MM.1S (cell line): ENCODE data around the gene PIAS4.

Experiments
- DNase-seq: peaks from one replicate; pipeline ENCODE4 v3.0.0-alpha.2; 2015
- H2AFZ ChIP-seq: fragments of 300-600 bp; sonication (generic); 2 replicates; pipeline ENCODE4 v1.6.0; 2016; ENCODE audit warnings: antibody characterized with exemption, low read length
- H3F3A ChIP-seq: fragments of 300-600 bp; sonication (generic); 2 replicates; pipeline ENCODE4 v1.6.1; 2016; ENCODE audit warnings: mild to moderate bottlenecking, antibody characterized with exemption, low read length, moderate library complexity, mixed read lengths; ENCODE audit not compliant: insufficient read depth
- H3K27ac ChIP-seq: fragments of 300-600 bp; sonication (generic); 2 replicates; pipeline ENCODE4 v1.5.1; 2016; ENCODE audit warnings: mild to moderate bottlenecking, low read length
- H3K27me3 ChIP-seq: fragments of 300-600 bp; sonication (generic); replicated peaks from 2 replicates; pipeline ENCODE4 v1.6.0; 2016; ENCODE audit warnings: low read length; ENCODE audit not compliant: insufficient read depth
- H3K36me3 ChIP-seq: fragments of 300-600 bp; sonication (generic); replicated peaks from 2 replicates; pipeline ENCODE4 v1.6.1; 2016; ENCODE audit warnings: mild to moderate bottlenecking, low read length, mixed read lengths; ENCODE audit not compliant: insufficient read depth
- H3K4me1 ChIP-seq: fragments of 300-600 bp; sonication (generic); 2 replicates; pipeline ENCODE4 v1.6.1; 2016; ENCODE audit warnings: low read length, mixed read lengths
- H3K4me2 ChIP-seq: fragments of 300-600 bp; sonication (generic); 2 replicates; pipeline ENCODE4 v1.6.0; 2016; ENCODE audit warnings: low read depth, low read length
- H3K4me3 ChIP-seq: fragments of 300-600 bp; sonication (generic); 2 replicates; pipeline ENCODE4 v1.5.1; 2016; ENCODE audit warnings: low read length, mixed read lengths
- H3K79me2 ChIP-seq: fragments of 300-600 bp; sonication (generic); 2 replicates; pipeline ENCODE4 v1.6.1; 2016; ENCODE audit warnings: mixed run types, low read length, mixed read lengths
- H3K9ac ChIP-seq: fragments of 300-600 bp; sonication (generic); 2 replicates; pipeline ENCODE4 v1.6.1; 2016; ENCODE audit warnings: low read length, mixed read lengths
- H3K9me2 ChIP-seq: fragments of 300-600 bp; sonication (generic); replicated peaks from 2 replicates; pipeline ENCODE4 v1.6.1; 2016; ENCODE audit warnings: mild to moderate bottlenecking, low read length, mixed read lengths; ENCODE audit not compliant: insufficient read depth
- H3K9me3 ChIP-seq: fragments of 300-600 bp; sonication (generic); replicated peaks from 2 replicates; pipeline ENCODE4 v1.6.1; 2016; ENCODE audit warnings: mild to moderate bottlenecking, low read length, mixed read lengths; ENCODE audit not compliant: insufficient read depth
- H4K20me1 ChIP-seq: fragments of 300-600 bp; sonication (generic); 2 replicates; pipeline ENCODE4 v1.6.1; 2016; ENCODE audit warnings: mild to moderate bottlenecking, low read length, moderate library complexity, mixed read lengths; ENCODE audit not compliant: insufficient read depth
- EZH2 ChIP-seq: fragments of 300-600 bp; sonication (generic); optimal IDR thresholded peaks from 2 replicates; pipeline ENCODE3; 2017; ENCODE audit warnings: low read depth, mild to moderate bottlenecking, antibody characterized with exemption, low read length, mixed read lengths
- EZH2phosphoT487 ChIP-seq: fragments of 300-600 bp; sonication (generic); IDR thresholded peaks from 2 replicates; pipeline ENCODE4 v1.6.1; 2018; ENCODE audit warnings: antibody characterized with exemption, low read length
- TF ChIP-seq, protein P1 (sequence below): fragments of 300-600 bp; sonication (generic); IDR thresholded peaks from 2 replicates; pipeline ENCODE4 v1.5.1; 2016; ENCODE audit warnings: antibody characterized with exemption, low read length, mixed read lengths

Gene PIAS4

GRCh38 chr19:4084547-4084877 is 77.0 kb downstream of the PIAS4 start:
- Histone ChIP-seq H3K36me3 (no peaks in the 10 kb centered on the region), H3K27me3 (no peaks in the 10 kb centered on the region), H3K79me2 (no peaks in the 10 kb centered on the region), H3K4me1 (peaks cover 3% of the 10 kb centered on the region; the same call in 1 of the 2 replicates), H3F3A (no peaks in the 10 kb centered on the region), H3K9me3 (no peaks in the 10 kb centered on the region), H3K4me2 (no peak overlapping the region), H3K4me3 (no peak overlapping the region), H3K9me2 (no peaks in the 10 kb centered on the region), H2AFZ (no peak overlapping the region), H4K20me1 (no peaks in the 10 kb centered on the region), H3K9ac (no peak overlapping the region), H3K27ac (no peak overlapping the region)
- DNase-seq = no peak
- TF ChIP-seq EZH2 = no peak
- no peak for TF ChIP-seq EZH2phosphoT487
- TF ChIP-seq, protein P1, sequence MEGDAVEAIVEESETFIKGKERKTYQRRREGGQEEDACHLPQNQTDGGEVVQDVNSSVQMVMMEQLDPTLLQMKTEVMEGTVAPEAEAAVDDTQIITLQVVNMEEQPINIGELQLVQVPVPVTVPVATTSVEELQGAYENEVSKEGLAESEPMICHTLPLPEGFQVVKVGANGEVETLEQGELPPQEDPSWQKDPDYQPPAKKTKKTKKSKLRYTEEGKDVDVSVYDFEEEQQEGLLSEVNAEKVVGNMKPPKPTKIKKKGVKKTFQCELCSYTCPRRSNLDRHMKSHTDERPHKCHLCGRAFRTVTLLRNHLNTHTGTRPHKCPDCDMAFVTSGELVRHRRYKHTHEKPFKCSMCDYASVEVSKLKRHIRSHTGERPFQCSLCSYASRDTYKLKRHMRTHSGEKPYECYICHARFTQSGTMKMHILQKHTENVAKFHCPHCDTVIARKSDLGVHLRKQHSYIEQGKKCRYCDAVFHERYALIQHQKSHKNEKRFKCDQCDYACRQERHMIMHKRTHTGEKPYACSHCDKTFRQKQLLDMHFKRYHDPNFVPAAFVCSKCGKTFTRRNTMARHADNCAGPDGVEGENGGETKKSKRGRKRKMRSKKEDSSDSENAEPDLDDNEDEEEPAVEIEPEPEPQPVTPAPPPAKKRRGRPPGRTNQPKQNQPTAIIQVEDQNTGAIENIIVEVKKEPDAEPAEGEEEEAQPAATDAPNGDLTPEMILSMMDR = no peak

DNA sequence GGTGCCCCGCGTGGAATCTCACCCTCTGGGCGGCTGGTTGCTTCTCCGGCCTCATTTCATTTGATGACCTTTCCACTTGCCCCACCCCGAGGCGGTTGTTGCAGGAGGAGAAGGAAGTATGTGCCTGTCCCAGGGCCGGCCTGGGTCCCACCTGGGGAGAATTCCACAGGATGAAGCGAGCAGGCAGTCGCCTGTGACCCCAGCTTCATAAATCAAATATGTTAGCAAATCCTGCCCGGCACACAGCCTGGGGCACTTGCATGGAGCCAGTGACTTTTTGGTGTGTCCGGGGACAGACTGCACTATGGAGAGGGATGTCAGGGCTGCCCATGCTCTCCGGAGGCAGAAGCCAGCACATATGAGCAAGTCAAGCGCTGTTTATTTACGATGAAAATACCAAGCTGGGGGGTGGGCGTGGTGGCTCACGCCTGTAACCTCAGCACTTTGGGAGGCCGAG is 78.9 kb downstream of the PIAS4 start:
- no peak for DNase-seq
- no peaks in the 10 kb centered on the region for H3K79me2 ChIP-seq
- H3K27me3 ChIP-seq = no peaks in the 10 kb centered on the region
- H3K9me3 ChIP-seq = no peaks in the 10 kb centered on the region
- H3K4me3 ChIP-seq = no peak overlapping the region
- H3K36me3 ChIP-seq = no peaks in the 10 kb centered on the region
- H2AFZ ChIP-seq = no peak overlapping the region
- H4K20me1 ChIP-seq = no peaks in the 10 kb centered on the region
- H3K4me1 ChIP-seq = peaks cover 3% of the 10 kb centered on the region; the same call in 1 of the 2 replicates
- no peak for TF ChIP-seq EZH2phosphoT487
- TF ChIP-seq, protein P1 = no peak
- TF ChIP-seq EZH2 = no peak
- H3K4me2 ChIP-seq = no peak overlapping the region
- no peaks in the 10 kb centered on the region for H3F3A ChIP-seq
- no peaks in the 10 kb centered on the region for H3K9me2 ChIP-seq
- no peak overlapping the region for H3K27ac ChIP-seq
- H3K9ac ChIP-seq = no peak overlapping the region

DNA sequence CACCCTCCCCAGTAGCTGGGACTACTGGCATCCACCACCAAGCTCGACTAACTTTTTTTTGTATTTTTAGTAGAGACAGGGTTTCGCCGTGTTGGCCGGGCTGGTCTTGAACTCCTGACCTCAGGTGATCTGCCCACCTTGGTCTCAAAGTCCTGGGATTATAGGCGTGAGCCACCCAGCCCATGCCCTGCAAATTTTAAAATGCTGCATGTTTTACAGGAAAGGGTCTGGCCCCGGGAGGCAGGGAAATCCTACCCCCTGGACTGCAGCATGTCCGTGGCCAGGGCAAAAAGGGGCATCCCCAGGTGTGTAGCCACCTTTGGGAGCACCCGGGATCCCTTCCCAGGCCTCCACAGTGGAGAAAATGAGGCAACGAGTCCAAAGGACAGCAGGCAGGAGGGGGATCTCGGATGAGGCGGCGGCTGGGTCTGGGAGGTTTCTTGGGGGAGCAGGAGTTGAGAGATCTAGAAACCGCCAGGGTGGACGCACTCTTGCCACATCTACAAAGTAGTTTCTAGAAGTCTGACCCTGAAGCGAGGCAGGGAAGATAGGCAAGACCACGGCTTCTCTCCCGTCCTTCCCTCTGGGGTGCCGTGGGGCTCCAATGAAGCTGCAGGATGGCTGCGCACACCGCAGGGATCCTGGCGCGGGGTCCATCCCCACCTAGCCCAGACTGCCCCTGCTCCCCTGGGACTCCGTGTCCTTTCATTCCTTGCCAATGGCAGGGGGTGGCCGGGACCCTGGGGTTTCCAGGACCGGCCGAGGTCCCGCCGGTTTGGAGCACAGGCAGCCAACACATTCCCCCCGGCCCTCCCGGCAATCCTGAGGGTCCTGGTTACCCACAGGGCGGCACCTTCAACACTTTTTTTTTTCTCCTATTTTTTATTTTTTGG is 80.5 kb downstream of the PIAS4 start:
- H3K27ac ChIP-seq = no peak overlapping the region

More for the DNA sequence above, 80.5 kb downstream of the PIAS4 start:
- H3K9me2 ChIP-seq = no peaks in the 10 kb centered on the region
- H2AFZ ChIP-seq = no peak overlapping the region
- no peaks in the 10 kb centered on the region for H3K36me3 ChIP-seq
- H3K9ac ChIP-seq = no peak overlapping the region
- H3K9me3 ChIP-seq = no peaks in the 10 kb centered on the region
- no peaks in the 10 kb centered on the region for H4K20me1 ChIP-seq
- DNase-seq = no peak
- no peaks in the 10 kb centered on the region for H3K79me2 ChIP-seq
- no peaks in the 10 kb centered on the region for H3F3A ChIP-seq
- H3K4me3 ChIP-seq = no peak overlapping the region
- H3K4me2 ChIP-seq = no peak overlapping the region
- H3K27me3 ChIP-seq = no peaks in the 10 kb centered on the region
- TF ChIP-seq EZH2phosphoT487 (no peak), EZH2 (no peak)
- TF ChIP-seq, protein P1 = no peak
- peaks cover 3% of the 10 kb centered on the region; the same call in 1 of the 2 replicates for H3K4me1 ChIP-seq
